GM23248 (cell line): Measurements from ENCODE around the gene SURF1.

ENCODE experiments used
- EZH2 ChIP-seq: fragments of 200-600 bp; sonication (generic); IDR thresholded peaks from 2 replicates; pipeline ENCODE4 v1.6.1; 2018; ENCODE audit warnings: antibody characterized with exemption, mild to moderate bottlenecking; ENCODE audit not compliant: insufficient read depth, poor library complexity, severe bottlenecking
- EZH2phosphoT487 ChIP-seq: fragments of 200-600 bp; sonication (generic); IDR thresholded peaks from 2 replicates; pipeline ENCODE4 v1.6.1; 2018; ENCODE audit warnings: antibody characterized with exemption, moderate library complexity, mild to moderate bottlenecking, low read depth; ENCODE audit not compliant: insufficient read depth

GRCh38 chr9:133352635-133353340 is 3.5 kb downstream of the SURF1 start:
- TF ChIP-seq EZH2 (no peak), EZH2phosphoT487 (no peak)
